GM18907 (cell line): ENCODE measurements around the gene CA5A.
"Not testable (repeated sequence)": the region's sequence is repeated elsewhere in the genome, so short reads cannot be mapped to it uniquely, and the experiment has no call there.

Source experiments
- ATAC-seq: cut with Tn5 transposase; IDR thresholded peaks from one replicate; pipeline ENCODE4 v1.9.1; 2021; ENCODE audit warnings: mild to moderate bottlenecking, moderate library complexity; ENCODE audit not compliant: unreplicated experiment

The CA5A gene

DNA sequence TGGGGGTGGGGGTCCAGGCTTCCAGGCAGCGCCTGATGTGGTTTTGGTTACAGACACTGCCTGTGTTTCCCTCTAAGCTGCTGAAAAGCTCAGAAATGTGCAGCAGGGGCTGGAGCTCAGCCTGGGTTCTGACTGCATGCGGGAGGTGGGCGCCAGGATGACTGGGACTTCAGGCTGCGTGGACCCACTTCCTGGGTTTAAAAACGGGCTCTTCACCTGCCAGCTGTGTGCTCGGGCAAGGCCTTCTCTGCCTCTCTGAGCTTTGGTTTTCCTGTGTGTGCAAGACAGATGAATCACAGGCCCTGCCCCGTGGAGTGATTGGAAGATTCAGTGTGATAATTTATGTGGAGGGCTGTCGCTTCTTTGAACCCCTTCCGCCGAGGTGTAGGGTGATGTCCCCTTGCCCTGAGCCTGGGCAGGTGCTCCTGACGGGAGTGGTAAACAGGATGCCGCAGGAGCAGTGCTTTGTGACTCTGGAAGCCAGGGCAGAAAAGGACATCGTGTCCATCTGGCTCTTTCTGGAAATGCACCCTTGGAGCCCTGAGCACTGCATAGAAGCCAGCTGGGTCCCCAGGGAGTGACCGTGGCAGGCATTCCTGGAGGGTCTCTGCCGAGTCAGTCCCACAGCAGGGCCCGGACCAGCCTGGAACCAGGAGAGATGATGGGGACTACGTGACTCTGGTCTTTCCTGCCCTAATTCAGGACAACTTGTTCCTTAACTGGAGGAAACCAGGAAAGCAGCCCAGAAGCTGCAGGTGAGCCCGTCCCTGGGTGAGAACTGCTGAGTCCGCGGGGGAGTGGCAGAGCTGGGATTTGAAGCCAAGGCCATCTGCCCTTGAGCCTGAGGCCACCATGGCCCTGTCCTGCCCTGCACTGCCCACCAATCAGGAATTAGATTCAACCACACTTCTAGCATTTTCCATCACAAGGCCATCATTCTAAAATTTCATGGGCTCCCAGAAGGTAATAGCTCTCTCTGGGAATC, 38.5 kb downstream of the CA5A start:
- ATAC-seq, result no peak

DNA sequence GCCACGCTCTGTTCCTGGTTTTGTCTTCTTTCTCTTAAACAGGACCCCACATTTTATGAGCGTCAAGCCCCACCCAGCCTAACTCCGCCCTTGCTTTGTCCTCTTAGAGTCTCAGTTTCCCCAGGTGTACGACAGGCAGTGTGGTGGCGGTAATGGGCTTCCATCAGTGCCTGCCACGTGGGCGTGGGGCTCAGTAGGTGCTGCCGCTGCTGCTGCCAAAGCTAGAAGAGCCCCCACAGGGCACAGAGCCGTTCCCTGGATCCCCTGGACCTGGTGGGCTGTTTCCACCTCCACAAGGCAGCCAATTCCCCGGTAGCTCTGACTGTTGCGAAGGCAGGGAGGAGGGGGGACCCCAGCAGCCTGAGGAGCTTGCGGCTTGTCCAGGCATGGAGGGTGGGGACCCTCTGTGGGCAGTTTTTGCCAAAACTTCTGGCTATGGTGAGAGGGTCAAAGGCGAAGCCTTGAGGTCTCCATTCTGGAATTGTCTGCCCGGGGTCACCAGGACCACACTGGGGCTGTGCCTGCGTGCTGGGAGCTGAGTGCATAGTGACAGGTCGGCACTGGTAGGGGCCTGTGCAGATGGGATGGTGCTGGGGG, 39.3 kb downstream of the CA5A start:
- ATAC-seq, result not testable (repeated sequence)

DNA sequence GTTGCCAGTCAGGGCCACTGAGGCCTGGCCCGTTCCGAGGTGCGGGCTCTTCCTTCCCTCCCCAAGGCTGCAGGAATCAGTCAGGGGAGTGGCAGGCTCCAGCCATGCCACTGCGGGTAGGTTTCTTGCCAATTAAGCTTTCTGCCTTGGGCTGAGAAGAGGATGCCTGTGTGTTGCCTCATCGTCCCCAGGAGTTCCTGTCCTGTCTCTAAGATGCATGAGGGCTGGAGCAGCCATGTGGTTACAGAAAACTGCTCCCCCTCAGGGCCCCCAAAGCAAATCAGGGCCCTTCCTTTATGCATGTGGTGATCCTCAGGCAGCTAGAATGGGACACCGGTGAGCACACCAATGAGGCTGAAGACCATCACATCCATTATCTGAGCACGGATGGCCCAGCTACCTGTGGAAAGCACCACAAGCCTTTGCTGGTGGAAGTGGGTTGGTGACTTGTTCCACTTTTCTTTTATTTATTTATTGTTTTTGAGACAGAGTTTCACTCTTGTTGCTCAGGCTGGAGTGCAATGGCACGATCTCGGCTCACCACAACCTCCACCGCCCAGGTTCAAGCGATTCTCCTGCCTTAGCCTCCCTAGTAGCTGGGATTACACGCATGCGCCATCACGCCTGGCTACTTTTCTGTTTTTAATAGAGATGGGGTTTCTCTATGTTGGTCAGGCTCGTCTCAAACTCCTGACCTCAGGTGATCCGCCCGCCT, 40.0 kb downstream of the CA5A start:
- not testable (repeated sequence) for ATAC-seq

DNA sequence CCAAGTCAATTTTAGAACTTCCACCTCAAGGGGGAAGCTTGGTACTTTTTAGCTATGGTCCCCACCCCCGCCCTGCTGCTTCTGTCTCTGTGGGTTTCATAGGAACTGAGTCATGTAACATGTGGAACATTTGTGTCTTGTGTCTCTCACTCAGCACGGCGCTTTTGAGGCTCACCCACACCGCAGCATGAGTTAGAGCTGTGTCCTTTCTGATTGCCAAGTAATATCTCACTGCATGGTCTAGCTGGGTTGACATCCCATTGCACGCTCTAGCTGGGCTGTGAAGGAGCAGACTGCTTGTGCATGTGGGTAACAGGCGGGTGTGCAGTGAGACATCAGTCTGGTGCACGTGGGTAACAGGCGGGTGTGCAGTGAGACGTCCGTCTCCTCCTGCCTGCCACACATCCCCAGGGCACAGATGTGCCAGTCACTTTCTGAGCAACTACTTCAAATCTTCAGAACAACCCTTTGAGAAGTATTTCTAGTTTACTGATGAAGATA, 40.6 kb downstream of the CA5A start:
- no peak for ATAC-seq

DNA sequence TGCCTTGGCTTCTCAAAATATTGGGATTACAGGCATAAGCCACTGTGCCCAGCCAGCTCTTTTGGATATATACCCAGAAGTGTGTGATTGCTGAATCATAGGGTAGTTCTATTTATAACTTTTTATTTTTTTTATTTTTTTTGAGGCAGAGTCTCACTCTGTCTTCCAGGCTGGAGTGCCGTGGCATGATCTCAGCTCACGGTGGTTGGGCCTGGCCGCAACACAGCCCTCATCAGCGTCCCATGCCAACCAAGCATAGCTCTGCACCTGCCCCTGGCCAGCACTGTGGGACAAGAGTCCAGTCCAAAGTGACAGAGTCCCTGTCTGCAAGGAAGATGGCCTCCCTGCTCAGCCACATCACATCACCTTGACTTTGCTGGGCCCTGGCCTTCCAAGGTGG, 42.3 kb downstream of the CA5A start:
- ATAC-seq, result not testable (repeated sequence)

DNA sequence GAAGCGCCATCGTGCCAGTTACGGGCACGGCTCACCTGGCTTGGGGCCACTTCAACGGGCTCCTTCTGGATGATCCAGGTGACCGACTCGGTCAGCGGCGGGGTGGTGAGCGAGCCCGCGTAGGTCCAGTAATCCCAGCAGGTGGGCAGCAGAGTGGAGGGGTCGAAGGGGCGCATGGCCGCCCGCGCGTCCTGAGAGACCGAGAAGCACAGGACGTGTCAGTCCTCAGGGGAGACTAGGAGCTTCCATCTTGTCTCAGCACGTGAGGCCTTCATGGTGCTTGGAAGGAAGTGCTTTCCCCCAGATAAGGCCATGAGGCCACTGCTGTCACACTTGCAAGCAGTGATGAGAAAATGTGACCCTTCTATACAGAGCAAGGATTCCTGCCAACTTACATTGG, 44.6 kb downstream of the CA5A start:
- ATAC-seq, result no peak

DNA sequence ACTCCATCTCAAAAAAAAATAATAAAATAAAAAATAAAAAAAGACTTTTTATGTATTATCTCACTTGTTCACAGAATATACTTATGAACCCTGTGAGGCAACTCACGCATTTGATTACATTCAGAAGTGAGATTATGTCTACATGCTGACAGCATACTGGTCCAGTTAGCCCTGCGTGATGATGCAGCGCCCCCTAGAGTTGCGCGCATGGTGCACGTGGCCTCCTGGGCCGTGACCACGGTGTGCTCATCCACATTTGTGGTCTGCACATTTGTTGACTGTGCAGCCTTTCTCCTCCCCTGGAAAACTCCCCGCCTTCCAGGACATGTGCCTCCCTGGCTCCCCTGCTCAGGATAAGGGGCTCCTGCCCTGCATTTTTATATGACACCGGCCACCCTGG, 46.6 kb downstream of the CA5A start:
- not testable (repeated sequence) for ATAC-seq

DNA sequence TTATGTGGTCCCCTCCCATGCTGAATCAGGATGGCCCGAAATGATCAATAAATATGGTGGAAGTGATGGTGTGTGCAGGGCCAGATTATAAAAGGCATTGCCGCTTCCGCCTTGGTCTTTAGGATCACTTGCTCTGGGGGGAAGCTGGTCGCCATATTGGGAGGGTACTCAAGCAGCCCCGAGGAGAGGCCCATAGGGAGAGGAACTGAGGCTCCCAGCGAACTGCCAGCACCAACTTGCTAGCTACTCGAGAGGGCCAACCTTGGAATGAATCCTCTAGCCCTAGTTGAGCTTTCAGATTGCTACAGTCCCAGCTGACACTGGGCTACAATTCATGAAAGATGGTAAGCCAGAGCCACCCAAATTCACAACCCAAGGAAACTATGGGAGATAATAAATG, 48.0 kb downstream of the CA5A start:
- not testable (repeated sequence) for ATAC-seq

DNA sequence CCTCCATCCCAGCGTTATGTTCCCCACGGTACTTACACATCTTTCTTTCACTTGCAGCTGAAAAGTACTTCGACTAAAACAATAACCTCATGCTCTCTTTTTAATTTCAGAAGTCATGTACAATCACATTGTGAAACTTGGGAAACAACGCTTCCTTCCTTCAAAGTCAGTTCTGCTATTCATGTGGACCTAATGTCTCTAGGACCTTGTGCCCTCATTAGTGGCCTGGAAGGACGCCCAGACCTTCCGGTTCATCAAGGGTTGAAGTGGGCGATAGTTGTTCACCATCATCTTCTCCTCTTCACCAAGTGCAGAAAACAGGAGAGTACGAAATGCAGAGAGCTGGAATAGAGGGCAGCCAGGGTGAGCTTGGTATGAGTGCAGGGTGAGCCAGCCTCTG, 48.4 kb downstream of the CA5A start:
- ATAC-seq, result not testable (repeated sequence)

DNA sequence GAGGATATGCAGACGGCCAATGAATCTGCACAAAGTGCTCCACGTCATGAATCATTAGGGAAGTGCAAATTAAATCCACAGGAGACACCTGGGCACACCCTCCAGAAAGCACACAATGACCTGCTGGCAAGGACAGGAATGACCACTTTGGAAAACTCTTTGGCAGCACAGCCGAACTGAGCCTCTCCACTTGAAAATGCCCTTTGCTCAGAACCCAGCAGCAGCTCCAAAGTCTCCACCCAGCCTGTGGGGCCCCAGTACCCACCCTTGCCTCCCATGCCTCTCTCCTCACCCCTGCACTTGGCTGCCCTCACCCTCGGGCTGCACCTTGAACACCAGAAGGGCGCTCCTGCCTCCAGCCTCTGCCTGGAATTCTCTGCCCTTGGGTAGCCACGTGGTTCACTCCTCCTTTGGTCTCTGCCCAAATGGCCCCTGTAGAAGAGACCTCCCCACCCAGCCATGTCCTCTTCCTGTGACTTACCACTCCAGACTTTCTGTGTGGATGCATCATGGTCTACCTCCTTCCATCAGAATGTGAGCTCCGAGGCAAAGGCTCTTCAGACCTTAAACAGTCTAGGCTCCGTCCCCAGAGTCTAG, 50.9 kb downstream of the CA5A start:
- ATAC-seq, result not testable (repeated sequence)

DNA sequence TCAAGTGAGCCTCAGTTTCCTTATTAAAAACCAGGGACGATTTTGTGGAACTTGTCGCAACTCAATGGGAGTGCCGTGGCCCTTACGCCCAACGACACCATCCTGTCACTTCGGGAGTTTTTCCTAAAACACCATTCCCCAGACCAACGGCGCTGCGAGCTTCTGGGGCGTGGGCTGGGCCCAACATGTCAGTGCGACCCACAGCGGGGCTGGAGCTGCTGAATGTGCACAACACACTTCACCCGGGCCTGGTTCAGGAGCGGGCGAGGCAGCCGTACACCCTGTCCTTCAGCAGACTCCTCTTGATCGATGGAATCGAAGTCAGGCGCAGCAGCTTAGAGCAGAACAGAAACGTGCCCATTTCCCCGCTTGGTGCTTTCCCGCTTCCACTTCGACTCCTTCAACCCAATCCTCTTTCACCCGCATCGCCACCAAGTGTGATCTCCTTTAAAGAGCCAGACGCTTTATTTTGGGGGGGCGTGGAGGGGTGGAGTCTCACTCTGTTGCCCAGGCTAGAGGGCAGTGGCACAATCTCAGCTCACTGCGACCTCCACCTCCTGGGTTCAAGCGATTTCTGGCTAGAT, 53.8 kb downstream of the CA5A start:
- no peak for ATAC-seq

DNA sequence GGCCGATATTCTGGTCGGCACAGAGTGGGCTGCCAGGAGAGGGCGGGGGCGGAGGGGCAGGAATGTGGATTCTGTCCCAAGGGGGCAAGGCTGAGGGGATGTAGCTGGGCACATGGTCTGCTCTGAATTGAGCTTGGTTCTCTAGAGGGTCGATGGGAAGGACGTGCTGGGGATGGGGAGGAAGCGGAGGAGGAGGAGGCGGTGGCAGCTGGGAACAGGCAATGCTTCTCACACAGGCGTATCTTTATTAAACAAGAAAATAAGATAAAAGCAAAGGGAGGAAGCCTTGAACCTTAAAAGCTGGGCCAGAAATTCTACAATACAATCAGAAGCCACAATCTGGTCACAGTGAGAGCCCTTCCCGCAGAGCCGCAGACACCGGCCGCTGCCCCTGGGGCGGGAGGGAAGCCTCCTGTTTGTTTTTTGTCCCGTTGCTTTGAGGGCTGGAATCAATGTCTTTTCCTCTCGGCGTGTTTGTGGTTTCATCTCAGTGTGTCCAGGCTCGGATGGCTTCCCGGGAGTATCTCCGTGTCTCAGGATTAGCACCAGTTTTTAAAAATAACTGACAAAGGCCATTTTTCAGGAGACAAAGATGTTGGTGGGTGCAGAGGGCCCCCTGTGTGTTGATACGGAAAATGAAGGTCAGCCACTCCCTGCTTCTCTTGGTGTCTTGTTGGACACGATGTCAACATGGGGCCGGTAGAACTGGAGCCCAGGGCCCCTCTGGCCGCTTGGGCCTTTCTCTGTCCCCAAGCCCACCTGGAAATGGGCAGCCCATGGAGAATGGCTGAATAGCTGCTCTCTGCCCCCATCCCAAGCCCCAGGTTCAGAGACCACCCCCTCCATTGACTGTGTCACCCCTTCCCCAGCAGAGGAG, 54.8 kb downstream of the CA5A start:
- ATAC-seq, result no peak

DNA sequence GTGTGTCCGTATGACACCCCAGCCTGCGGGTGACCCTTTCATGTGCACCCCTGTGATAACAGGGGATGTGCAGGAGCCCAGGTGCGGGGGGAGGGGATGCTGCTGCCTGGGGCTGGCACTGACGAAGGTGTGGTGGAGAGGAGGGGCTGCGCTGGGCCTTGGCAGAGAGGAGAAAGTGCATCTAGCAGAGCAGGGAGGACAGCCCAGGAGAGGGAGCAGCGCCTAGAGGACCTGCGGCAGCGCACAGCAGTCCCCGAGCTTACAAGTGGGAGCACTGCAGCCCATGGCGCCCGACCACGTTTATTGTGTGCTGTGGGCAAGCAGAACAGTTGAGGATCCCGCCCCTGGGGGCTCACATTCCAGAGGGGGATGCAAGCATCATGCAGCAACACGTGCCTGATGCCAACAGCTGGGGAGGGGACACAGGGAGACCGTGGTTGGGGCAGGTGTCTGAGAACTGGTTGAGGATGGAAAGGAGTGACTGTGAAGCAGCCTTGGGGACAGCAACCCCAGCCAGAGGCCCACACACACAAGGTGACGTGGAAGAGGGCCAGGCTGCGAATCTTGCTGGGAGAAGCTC, 56.1 kb downstream of the CA5A start:
- no peak for ATAC-seq

DNA sequence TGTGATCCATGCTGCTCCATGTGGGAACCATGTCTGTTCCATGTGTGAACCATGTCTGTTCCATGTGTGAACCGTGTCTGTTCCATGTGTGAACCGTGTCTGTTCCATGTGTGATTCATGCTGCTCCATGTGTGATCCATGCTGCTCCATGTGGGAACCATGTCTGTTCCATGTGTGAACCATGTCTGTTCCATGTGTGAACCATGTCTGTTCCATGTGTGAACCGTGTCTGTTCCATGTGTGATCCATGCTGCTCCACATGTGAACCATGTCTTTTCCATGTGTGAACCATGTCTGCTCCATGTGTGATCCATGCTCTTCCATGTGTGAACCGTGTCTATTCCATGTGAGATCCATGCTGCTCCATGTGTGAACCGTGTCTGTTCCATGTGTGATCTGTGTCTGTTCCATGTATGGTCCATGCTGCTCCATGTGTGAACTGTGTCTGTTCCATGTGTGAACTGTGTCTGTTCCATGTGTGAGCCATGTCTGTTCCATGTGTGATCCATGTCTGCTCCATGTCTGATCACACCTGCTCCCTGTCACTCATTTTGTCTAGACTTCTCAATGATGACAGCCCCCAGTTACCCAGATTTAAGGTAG, 56.8 kb downstream of the CA5A start:
- not testable (repeated sequence) for ATAC-seq

DNA sequence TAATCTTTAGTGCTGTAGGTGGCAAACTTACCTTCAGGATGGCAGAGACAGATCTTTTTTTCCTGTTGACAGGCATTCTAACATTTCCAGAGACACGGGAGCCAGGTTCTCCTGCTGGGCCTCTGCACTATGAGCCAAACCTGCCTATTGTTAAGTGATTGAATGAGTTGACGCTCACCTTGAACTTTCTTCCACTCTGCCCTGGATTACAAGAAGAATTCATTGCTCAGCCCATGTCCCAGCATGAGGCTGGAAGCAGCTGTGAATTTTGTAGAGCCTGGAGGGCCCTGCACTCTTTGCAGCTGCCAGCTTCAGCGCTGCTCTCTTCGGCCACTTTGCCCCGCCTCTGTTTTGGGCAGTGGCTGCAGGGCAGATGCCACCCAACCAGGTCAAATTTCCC, 57.6 kb downstream of the CA5A start:
- no peak for ATAC-seq

DNA sequence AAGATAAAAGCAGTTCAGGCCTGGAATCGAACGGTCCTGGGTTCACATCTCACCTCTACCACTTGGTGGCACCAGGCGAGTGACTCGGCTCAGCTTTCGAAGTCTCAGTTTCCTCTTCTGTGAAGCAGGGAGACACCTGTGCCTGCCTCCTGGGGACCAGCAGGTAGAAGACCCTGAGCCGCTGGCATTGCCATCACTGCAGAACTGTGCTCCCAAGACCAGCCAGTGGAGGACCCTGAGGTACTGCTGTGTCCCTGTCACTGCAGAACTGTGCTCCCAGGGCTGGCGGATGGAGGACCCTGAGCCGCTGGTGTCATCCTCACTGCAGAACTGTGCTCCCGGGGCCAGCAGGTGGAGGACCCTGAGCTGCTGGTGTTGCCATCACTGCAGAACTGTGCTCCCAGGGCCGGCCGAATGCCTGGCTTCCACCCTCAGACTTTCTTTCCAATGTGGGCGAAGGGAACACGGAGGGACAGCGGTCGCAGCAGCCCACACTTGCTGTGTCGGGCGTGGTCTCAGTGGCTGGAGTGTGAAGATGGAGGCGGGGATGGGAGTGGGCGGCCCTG, 58.3 kb downstream of the CA5A start:
- no peak for ATAC-seq

DNA sequence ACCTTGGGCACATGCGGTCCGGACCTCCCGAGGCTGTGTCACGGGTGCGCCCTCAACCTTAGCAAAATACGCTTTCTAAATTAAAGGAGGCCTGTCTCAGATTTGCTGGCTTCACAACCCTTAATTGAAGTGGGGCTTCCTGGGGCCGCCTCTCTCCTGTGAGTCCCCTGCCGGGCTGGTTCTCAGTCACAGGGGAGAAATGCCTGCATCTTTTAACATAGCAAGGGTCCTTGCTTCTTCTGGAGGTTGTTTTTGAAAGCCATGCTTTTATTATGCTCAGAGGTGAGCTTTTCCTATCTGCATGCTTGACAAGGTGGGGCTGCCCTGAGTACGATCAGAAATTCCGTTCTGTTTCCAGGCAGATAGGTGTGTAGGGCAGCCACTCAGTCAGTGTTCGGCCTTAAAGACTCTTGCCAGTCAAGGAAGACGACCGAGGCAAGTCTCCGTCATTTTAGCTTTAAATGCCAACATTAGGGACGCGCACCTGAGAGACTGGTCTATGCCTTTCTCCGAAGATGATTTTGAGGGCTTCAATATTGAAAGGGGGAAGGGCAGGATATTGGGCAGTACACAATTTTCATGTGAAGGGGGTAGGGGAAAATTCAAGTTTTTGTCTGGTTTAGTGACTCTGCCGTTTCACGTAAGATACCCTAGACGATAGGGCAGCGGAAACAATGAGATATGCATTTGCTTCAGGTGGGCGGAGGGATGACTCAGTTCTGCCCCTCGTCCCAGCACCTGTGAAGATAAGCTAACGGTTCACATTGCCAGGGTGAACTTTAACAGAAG, 61.5 kb downstream of the CA5A start:
- no peak for ATAC-seq
